CD4-positive, alpha-beta T cell treated with Interferon gamma for 1 hour (primary cell): ENCODE measurements around the gene TNFRSF8.

Experiments used
- DNase-seq: peaks from one replicate; pipeline ENCODE4 v3.0.0-alpha.2; 2020

The TNFRSF8 gene

DNA sequence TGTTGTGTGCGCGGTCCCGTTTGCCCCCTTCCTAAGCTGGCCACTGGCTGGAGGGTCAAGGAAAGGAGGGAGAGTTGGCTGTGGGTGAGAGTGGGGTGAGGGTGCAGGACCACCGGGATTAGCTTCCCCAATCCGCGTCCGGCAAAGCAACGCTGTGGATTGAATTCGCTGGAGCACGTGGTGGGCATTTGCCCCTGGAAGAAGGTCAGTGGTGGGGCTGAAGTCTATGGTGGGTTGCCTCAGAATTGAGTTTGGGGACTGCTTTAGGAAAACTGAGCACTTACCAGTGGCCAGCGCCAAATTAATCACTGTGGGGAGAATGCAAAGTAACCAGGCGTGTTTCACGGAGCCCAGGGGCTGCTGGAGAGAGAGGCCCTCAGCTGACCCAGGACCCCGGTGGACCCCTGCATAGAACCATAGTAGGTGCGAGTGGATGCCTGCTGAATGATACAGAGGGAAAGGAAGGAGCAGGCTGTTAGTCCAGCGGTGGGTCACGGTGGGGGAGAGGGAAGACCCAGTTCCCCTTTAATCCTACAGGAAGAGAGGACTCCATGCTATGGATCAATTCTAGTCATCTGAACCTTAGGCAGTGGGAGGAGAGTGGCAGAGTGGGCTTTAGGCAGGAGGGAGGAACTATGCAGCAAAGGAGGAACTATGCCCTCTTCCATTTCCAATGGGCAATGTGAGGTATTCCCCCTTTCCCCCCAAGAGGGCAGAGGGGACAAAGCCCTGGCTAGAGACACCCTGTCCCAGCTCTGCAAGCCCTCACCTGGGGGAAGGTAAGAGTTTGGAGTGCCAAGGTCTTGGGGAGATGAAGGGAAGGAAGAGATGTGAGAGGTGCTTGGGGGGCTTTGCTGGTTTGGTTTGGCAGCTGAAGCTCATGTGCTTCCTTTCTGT lies 1.2 kb downstream of the TNFRSF8 start:
- DNase-seq, result no peak

DNA sequence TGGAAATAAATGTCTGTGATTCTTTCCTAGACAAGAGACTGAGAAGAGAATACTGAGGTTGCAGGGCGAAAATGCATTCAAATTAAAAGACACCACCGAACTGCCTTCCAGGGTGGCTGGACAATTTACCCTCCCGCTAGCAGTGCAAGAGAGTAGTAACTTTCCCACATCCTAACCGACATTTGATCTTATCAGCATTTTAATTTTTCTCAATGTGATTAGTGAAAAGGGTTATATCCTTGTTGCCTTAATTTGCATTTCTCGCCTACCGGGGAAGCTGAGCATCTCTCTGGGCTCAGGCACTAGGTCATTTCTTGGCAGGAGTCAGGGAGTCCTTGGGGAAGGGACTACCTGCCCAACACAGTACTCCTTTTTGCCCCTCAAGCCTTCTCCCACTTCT lies 2.8 kb downstream of the TNFRSF8 start:
- no peak for DNase-seq

DNA sequence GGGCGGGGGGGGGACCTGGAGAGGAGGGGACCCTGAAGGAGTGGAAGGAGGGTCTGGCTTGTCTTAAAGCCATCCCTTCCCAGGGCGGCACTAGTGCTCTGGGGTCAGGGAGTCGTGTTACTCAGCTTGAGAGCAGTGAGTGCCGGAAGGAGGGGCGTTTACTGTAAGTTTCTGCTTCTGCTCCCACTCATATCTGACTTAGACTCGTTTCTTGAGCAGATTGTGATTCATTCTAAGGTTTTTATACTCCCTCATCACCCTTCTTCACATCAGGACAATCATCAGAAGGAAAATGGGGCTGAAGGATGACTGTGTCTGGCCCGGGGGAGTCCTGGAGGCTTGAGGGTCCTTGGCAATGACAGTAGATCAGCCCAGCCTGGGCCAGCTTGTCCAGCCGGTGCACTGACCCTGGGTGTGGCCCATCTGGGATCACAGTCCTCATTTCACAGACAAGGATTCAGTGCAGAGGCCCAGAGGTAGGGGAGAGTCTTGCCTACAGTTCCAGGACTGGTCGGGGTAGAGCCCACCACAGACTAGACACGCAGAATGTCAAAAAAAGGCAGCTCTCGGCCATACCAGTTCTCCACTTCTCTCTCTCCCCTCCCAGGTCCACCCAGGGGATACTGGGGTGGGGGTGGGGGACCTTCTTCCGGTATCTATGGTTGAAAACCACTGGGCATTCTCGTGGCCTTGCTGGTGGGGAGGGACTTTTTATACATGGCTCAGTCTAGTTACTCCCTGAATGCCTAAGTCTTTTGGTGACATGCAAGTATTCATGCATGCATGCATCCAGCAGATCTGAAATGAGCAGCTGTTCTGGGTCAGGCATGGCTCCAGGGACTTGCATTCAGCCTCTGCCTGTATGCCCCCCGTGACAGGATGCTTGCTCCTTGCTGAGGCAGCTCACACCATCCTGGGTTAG lies 5.1 kb downstream of the TNFRSF8 start:
- no peak for DNase-seq

DNA sequence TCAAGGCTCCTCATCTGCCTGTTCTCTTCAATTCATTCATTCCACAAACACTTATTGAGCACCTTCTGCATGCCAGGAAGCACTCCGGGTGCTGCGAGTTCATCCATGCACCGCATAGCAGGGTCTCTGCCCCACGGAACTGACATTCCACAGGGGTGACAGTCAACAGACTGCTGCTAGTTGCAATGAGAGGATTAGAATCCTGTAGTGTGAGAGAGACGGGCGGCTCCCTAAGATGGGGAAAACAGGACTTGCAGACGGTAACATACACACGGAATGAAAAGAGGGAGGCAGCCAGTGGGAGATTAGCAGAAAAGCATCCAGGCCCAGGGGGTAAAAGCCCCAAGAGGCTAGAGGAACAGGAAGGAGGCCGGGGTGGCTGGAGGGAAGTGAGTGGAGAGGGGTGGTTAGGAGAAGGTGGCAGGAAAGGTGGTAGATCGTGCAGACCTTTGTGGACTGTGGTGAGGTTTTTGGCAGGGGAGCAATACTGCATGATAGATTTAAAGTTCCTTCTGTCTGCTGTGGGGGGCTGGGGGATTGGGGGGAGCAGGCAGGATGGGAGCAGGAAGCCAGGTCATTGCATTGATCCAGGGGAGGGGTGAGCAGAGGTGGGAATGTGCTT lies 6.6 kb downstream of the TNFRSF8 start:
- no peak for DNase-seq

DNA sequence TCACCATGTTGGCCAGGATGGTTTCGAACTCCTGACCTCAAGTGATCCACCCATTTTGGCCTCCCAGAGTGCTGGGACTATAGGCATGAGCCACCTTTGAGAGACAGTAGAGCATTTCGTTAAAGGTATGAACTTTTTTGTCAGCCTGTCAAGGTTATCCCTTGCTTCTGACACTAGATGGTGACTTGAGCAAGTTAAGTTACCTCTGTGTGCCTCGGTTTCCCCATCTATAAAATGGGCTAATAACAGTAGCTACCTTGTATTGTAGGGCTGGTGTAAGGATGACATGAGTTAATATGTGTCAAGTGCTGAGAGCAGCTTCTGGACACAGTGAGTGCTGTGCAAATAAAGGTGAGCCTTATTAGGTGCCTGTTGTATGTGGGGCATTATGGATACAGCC lies 8.8 kb downstream of the TNFRSF8 start:
- no peak for DNase-seq

DNA sequence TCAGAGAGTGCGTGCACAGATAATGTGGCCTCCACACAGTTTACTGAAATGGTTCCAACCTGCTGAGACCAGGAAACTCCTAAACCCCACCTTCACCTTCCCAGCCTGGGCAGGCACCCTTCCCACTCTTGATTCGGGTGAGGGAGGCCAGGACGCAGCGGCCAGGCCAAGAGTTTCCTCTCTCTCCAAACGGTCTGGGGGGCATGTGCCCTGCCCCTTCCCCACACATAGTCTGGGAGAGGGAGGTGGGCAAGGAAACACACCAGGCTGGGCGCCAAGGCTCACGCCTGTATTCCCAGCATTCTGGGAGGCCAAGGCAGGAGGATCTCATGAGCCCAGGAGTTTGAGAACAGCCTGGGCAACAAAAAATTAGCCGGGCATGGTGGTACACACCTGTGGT lies 9.6 kb downstream of the TNFRSF8 start:
- no peak for DNase-seq

DNA sequence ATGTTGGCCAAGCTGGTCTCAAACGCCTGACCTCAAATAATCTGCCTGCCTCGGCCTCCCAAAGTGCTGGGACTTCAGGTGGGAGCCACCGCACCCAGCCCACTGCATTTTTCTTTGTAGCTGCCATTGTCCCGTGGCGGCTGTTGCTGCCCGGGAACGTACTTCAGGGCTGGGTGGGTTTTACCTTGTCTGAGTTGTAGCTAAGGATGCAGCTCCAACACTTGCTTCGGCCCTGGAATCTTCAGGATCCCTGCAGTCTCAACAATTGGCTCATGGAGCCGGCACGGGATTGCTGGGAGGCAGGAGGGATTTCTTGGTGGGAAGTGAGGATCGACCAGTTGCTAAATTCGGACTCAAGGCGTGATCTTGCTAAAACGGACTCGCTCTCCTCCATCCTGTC lies 10.7 kb downstream of the TNFRSF8 start:
- no peak for DNase-seq

DNA sequence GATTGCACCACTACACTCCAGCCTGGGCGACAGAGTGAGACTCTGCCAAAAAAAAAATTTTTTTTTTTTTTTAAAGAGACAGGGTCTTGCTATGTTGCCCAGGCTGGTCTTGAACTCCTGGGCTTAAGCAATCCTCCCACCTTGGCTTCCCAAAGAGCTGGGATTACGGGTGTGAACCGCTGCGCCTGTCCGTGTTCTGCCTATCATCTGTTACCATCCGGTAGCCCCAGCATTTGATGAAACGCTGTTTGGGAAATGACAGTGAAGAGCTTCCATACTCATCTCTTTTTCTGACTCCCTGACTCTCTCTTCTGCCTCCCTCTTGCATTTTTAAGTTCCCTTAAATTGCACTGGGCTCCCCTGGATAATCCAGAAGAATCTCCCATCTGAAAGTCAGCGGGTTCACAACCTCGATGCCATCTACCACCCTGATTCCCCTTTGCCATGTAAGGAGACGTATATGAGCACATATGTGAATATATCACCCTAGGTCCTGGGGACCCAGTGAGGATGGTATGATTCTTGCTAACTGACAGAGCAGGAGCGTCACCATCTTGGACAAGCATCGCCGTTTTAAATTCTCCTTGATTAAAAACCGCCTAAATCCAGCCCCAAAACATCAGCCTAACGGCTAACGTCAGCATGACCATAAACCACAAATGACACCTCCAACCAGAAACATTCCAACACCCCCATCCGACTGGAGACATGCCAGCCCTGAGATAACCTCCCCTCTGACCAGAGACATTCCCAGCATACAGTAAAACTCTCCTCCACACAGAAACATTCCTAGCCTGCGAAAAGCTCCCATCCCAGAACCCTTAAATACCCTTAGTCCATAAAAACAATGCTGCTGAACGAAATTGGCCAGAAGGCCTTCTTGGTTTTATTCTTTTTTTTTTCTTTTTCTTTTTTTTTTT lies 12.4 kb downstream of the TNFRSF8 start:
- no peak for DNase-seq

DNA sequence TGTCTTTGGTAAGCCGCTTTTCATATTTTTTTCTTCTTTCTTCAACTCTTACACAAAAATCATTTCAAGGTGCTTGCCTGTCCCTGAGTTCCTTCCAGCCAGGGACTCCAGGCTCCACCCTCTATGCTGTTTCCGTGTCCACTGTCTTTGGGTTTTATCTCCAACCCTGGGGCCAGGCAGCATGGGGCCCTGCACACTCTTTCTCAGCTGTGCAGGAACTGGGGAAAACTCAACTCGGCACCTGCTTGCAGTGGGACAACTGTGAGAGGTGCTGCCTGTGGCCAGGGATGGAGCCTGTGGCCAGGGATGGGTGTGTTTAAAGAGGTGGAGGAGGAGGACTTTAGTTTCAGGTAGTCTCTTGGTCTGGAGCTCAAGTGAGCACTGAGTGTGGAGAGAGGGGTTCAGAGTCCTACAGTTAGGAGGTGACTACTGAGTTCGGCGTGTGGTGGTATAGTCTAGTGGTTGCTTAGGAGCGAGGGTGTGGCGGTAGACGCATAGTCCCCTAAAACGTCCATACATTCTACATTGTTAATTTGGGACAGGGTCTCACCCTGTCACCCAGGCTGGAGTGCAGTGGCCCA lies 13.4 kb downstream of the TNFRSF8 start:
- DNase-seq, result no peak

DNA sequence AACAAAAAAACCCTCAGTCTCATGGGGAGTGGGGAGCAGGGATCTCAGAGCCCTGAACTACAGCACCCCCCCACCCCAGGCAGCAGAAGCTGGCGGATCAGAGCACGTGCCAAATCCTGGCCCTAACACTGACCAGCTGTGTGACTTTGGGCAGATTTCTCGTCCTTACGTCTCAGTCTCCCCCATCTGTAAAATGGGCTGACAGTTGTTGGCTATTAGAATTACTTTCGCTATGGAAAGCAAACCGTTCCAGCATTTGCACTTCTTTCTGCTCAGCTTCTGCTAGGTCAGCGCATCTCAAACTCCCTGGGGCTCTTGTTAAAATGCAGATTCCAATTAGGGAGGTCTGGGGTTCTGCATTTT lies 15.5 kb downstream of the TNFRSF8 start:
- no peak for DNase-seq

DNA sequence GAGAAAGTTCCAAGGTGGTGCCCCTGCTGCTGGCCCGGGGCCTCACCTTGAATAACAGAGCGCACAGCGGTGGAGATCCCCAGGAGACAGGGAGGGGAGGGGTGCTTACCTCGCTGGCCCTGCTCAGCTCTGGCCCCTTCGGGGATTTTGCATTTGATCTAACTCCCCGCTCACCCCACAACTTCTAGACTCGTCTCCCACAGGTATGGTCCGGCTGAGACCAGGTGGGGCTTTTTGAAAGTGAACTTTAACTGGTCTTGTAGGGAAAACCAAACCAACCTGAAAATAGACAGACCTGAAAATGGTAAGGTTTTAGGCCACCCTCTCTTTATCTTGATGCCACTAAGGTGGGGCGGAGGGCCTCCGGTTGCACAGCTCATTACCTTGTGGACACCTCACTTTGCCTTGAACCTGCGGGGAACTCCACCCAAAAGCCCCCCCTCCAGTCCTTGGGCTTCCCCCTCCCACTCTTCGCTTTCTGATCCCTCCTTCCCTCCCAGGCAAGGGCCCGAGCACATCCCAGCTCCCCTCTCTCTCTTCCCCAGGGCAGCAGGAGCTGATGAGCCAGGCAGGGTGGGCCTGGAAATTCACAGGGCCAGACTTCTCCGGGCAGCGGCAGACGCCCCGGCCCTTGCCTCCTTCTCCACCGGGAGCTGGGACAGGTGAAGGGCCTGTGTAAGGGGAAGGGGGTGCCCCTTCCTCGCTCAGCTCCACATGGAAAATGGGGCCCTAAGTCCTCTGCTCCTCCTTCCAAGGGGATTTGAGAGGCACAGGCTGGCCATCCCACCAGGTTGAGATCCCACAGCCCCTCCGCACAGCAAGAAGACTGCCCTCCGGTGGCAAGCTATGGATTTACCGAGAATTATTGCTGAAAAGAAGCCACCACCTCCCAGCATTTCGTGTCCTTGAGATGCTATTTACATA lies 16.1 kb downstream of the TNFRSF8 start:
- DNase-seq, result peak; percentile 24

DNA sequence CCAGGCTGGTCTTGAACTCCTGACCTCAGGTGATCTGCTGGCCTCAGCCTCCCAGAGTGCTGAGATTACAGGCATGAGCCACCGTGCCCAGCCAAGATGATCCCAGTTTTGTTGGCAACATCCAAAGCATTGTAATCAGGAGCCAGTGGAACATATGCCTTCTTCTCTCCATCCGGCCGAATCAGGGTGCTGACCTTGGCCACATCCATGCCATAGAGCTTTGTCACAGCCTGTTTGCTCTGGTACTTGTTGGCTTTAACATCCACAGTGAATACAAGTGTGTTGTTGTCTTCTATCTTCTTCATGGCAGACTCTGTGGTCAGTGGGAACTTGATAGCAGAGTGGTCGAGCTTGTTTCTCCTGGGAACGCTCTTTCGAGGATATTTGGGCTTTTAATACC lies 17.1 kb downstream of the TNFRSF8 start:
- no peak for DNase-seq

DNA sequence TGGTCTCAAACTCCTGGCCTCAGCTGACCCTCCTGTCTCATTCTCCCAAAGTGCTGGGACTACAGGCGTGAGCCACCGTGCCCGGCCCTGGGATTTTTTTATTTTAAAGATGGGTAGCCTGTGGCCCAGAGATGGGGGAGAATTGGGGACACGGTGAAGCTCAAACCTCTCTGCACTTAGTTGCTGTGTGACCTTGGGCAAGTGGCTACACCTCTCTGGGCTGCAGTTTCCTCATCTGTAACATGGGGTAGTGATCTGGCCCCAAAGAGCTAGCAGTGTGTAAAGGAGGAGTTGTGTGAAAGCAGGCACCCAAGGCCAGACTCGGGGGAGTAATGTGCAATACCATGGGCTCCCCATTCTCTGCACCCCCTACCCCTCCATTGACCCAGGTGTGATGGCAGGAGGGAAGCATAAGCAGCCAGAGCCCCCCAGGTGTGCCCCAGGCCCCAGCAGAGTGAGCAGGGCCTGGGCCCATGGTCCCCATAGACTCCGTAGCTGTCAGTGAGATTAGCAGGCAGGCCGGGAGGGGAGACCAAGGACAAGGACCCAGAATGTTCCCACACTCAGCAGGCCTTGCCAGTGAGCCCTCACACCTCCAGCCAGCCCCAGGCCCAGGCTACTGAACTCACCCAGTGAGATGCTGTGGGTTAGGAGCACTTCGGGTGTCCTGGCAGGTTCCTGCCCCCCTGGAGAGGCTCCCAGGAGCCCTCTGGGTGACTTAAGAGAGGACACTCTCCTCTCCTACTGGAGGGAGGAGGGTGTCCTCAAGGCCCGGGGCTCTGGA lies 17.9 kb downstream of the TNFRSF8 start:
- DNase-seq, result no peak

DNA sequence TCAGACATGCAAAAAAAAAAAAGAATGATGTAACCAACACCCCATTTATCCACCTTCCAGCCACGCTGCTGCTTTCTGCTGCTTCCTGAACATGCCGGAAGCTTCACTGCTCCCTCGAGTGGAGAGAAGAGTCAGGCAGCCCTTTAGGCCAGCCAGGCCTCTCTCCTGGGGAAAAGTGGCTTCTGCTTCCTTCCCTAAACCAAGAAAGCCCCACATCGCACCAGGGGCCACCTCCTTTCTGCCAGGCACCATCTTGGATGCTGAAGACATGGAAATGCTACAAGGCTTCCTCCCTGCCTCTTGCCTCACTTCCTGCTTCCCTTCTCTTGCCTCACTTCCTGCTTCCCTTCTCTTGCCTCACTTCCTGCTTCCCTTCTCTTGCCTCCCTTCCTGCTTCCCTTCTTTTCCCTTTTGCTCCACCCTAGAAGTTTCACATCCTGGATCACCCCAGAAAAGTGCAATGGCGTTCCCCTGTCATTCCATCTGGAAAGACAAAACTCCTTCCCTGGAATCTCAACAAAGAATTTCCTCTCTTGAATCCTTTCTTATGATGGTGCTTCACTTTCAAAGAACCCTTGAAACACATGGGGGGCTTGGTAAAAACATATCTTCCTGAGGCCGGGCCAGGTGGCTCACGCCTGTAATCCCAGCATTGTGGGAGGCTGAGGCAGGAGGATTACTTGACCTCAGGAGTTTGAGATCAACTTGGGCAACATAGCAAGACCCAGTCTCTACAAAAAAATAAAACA lies 18.7 kb downstream of the TNFRSF8 start:
- no peak for DNase-seq

DNA sequence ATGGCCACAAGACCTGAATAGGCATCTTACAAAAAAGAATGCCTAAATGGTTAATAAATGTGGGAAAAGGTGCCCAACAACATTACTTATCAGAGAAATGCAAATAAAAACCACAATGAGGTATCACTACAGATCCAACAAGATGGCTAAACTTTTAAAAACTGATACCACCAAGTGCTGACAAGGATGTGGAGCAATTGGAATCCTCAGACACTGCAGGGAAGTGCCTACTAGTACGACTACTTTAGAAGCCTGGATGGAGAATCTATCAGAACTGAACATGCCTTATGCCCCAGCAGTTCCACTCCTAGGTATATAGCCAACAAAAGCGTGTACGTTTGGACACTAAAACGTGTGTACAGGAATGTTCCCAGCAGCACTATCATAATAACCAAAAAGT lies 19.9 kb downstream of the TNFRSF8 start:
- DNase-seq, result no peak

DNA sequence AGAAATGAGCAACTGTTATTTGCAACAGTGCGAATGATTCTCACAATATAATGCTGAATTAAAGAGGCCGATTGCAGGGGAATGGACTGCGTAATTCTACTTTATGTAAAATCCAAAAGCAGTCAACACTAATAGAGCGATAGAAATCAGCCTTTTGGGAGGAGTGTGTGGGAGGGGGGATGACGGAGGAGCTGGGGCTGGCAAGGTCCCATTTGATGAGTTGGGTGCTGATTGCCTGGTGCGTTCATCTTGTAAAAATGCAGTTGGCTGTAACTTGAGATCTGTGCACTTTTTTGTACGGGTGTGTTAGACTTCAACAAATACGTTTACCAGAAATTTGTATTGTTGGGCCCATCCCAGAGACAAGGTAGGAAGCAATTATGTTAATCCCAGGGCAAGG lies 20.7 kb downstream of the TNFRSF8 start:
- no peak for DNase-seq

DNA sequence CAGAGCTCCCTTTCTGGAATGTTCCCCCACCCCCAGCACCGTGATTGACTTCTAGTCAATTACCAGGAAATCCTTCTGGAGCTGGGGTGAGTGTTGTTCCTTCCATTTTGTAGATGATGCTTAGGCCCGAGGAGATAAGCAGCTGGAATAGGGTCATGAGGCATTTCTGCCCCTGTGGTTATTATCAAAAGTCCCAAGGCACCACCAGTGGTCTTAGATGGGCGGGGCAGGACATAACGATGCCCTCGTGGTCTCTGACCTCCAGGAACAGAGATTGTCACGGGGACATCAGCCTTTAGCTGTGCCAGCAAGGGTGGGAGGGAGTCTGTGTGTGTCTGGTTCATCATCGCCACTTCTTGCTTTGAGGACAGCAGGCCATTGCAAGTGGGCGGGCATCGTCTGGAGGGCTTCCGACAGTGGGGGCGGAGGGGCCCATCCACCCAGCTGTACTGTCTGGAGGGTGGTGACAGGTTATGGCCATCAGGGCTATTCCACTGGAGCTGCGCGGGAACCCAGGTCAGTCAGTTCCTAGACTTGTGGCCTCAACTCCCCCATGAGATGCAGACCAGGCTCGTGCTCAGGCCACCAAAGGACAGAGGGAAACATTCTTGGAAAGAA lies 22.6 kb downstream of the TNFRSF8 start:
- DNase-seq, result no peak

DNA sequence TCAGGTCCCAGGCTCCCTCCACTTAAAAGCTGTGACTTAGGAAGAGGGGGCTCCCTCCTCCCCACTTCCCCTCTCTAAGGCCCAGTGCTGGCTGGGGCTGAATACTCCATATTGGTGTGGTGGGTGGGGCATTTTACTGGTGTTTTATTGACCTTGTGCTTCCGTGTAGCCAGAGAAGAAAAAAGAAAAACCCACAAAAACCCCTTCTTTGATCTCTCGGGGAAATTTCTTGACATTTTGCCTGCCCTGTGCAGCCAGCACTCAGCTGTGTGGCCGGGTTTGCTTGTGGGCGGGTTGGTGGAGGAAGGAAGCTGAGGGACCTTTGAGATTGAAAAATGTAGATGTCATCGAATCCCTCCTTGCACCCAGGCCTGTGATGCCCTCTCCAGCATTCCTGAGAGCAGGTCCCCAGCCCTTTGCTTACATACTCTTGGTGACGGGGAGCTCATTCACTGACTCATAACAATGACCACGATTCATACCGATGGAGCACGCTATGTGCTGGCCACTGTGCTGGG lies 24.8 kb downstream of the TNFRSF8 start:
- peak; percentile 26 for DNase-seq

DNA sequence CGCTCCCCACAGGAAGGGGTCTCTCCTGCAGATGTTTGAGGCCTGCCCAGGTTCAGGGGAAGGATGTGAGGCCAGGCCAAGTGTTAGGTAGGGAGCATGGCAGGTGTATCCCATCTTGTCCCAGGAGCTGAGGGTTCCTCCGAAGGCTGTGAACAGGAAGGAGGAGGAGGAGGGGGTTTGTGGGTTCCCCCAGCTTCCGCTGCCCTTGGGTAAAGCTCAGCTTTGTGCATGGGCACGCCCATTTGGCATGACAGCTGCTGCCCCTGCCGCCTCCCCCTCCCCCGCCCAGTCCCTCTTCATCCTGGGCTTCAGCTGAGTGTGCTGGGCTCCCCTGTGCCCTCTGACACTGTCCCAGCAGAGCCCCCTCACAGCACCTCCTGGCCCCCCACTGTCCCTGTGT lies 25.5 kb downstream of the TNFRSF8 start:
- peak; percentile 59 for DNase-seq
